ENCODE measurements around the gene MUC6.

GRCh38 chr11:1003159-1003558 is 33.4 kb downstream of the MUC6 start:
- no peak for TF ChIP-seq ZFP30 (CRISPR knock-in tag; IDR thresholded peaks at IDR 0.05)
- TF ChIP-seq ZNF565 (CRISPR knock-in tag; conservative IDR thresholded peaks at IDR 0.05; ENCODE audit: low read depth) = no peak
- TF ChIP-seq PPARA (CRISPR knock-in tag; IDR thresholded peaks at IDR 0.05; ENCODE audit: borderline replicate concordance) = no peak
- TF ChIP-seq ZNF8 (CRISPR knock-in tag; IDR thresholded peaks at IDR 0.05) = no peak
- no peak for TF ChIP-seq ARNTL (CRISPR knock-in tag; IDR thresholded peaks at IDR 0.05; ENCODE audit: borderline replicate concordance, low read depth)
- TF ChIP-seq, protein P1, sequence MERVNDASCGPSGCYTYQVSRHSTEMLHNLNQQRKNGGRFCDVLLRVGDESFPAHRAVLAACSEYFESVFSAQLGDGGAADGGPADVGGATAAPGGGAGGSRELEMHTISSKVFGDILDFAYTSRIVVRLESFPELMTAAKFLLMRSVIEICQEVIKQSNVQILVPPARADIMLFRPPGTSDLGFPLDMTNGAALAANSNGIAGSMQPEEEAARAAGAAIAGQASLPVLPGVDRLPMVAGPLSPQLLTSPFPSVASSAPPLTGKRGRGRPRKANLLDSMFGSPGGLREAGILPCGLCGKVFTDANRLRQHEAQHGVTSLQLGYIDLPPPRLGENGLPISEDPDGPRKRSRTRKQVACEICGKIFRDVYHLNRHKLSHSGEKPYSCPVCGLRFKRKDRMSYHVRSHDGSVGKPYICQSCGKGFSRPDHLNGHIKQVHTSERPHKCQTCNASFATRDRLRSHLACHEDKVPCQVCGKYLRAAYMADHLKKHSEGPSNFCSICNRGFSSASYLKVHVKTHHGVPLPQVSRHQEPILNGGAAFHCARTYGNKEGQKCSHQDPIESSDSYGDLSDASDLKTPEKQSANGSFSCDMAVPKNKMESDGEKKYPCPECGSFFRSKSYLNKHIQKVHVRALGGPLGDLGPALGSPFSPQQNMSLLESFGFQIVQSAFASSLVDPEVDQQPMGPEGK (CRISPR knock-in tag; IDR thresholded peaks at IDR 0.05; ENCODE audit: borderline replicate concordance) = no peak

All from SK-N-SH treated with all-trans-retinoic acid at 6 μM for 48 hours (cell line).